Measurements from ENCODE around the gene NR3C1. TPM values are rescaled to one million over a fixed set of nuclear protein-coding genes. Genes with fewer than 3 reads are reported as not detected.

NR3C1 gene
- total RNA-seq, 6 experiments from 2014 or later = 27.3 to 60.1 (median 47.2) TPM

DNA sequence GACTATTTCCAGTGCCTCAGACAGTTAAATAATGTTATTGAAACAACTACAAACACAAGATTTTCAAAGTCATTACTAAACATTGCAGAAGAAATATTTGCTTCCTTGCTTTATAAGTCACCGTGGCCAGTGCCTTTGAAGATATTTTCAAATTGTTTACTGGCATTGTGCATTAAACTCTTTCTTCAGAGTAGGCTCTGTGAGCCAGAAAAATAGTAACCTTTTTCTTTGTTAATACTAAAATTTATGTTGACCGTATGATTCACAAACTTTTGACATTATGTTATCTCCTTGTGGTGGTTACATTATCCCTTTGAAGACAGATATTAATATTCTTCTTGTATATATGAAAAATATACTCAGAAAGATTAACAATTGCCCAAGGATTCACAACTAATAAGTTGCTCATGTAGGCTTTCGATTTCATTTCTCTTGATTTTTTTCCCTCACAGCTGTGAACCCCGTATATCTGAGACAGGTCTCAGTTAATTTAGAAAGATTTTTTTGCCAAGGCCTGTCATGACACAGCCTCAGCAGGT lies 140.1 kb downstream of the NR3C1 start:
- H3K4me1 ChIP-seq = no peaks in the 10 kb centered on the region
- ATAC-seq = no peak
- TF ChIP-seq POLR2A (IDR thresholded peaks at IDR 0.05) = no peak
- TF ChIP-seq, protein P1, sequence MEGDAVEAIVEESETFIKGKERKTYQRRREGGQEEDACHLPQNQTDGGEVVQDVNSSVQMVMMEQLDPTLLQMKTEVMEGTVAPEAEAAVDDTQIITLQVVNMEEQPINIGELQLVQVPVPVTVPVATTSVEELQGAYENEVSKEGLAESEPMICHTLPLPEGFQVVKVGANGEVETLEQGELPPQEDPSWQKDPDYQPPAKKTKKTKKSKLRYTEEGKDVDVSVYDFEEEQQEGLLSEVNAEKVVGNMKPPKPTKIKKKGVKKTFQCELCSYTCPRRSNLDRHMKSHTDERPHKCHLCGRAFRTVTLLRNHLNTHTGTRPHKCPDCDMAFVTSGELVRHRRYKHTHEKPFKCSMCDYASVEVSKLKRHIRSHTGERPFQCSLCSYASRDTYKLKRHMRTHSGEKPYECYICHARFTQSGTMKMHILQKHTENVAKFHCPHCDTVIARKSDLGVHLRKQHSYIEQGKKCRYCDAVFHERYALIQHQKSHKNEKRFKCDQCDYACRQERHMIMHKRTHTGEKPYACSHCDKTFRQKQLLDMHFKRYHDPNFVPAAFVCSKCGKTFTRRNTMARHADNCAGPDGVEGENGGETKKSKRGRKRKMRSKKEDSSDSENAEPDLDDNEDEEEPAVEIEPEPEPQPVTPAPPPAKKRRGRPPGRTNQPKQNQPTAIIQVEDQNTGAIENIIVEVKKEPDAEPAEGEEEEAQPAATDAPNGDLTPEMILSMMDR (IDR thresholded peaks at IDR 0.05) = no peak
- intact Hi-C loops (cut with DNase I) = no loop called here
- H3K4me3 ChIP-seq = no peak overlapping the region
- WGBS (ENCODE audit: insufficient coverage, low coverage, low lambda C conversion rate, missing lambda C conversion rate) = 92% methylated on average over 4 of the region's 4 CpGs
- no peak overlapping the region for H3K27ac ChIP-seq
- H3K9me3 ChIP-seq = no peaks in the 10 kb centered on the region
- H3K36me3 ChIP-seq = no peaks in the 10 kb centered on the region
- H3K27me3 ChIP-seq = no peaks in the 10 kb centered on the region
- no peak for DNase-seq

DNA sequence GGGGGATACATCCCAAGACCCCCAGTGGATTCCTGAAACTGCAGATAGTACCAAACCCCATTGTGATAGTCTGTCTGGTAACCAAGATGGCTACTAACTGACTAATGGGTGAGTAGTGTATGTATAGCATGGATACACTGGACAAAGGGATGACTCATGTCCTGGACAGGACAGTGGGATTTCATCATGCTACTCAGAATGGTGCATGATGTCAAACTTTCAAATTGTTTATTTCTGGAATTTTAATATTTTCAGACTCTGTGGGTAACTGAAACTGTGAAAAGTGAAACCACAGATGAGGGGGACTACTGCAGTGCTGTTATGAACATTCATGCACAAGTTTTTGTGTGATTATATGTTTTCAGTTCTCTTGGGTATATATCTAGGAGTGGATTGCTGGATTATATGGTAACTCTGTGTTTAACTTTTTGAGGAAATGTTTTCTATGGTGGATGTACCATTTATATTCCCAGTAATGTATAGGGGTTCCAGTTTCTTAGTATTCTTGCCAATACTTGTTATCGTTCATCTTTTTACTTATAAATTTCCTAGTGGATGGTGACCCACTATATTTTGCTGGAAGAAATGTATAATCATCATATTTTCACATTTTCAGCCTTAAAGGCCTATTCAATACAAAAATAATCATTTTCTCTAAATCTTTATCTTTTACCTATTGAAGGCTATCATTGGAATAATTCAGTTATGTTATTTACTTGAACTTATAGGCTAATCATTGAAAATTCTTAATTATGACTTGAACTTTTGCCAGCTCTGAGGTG lies 140.9 kb downstream of the NR3C1 start:
- no peaks in the 10 kb centered on the region for H3K9me3 ChIP-seq
- ATAC-seq = peak in 1 of 4 donors; percentile 69
- H3K4me3 ChIP-seq = no peak overlapping the region
- WGBS (ENCODE audit: insufficient coverage, low coverage, low lambda C conversion rate, missing lambda C conversion rate) = 100% methylated on average over 1 of the region's 1 CpG
- TF ChIP-seq POLR2A (IDR thresholded peaks at IDR 0.05) = no peak
- TF ChIP-seq, protein P1 (IDR thresholded peaks at IDR 0.05) = no peak
- H3K36me3 ChIP-seq = no peaks in the 10 kb centered on the region
- no peaks in the 10 kb centered on the region for H3K4me1 ChIP-seq
- H3K27ac ChIP-seq = no peak overlapping the region
- H3K27me3 ChIP-seq = no peaks in the 10 kb centered on the region
- DNase-seq = no peak
- intact Hi-C loops (cut with DNase I) = no loop called here

GRCh38 chr5:143261748-143262392 lies 141.6 kb downstream of the NR3C1 start:
- ATAC-seq (peak in 1 of 4 donors; percentile 29), DNase-seq (no peak)
- intact Hi-C loops (cut with DNase I) = no loop called here
- WGBS (ENCODE audit: insufficient coverage, low coverage, low lambda C conversion rate, missing lambda C conversion rate) = 76% methylated on average over 7 of the region's 7 CpGs
- no peaks in the 10 kb centered on the region for H3K4me1 ChIP-seq
- TF ChIP-seq, protein P1 (IDR thresholded peaks at IDR 0.05) = no peak
- TF ChIP-seq POLR2A (IDR thresholded peaks at IDR 0.05) = no peak
- no peaks in the 10 kb centered on the region for H3K27me3 ChIP-seq
- no peaks in the 10 kb centered on the region for H3K9me3 ChIP-seq
- H3K27ac ChIP-seq = no peak overlapping the region
- H3K36me3 ChIP-seq = no peaks in the 10 kb centered on the region
- H3K4me3 ChIP-seq = no peak overlapping the region

- intact Hi-C loops (cut with DNase I) = no loop called here
- WGBS (ENCODE audit: insufficient coverage, low coverage, low lambda C conversion rate, missing lambda C conversion rate) = 83% methylated on average over 2 of the region's 7 CpGs
Measured at GRCh38 chr5:143259254-143259605, 144.3 kb downstream of the NR3C1 start.

More at GRCh38 chr5:143259254-143259605, 144.3 kb downstream of the NR3C1 start:
- H3K27ac ChIP-seq = no peak overlapping the region
- H3K4me1 ChIP-seq = no peaks in the 10 kb centered on the region
- ATAC-seq = no peak
- no peak for DNase-seq
- H3K27me3 ChIP-seq = no peaks in the 10 kb centered on the region
- no peaks in the 10 kb centered on the region for H3K36me3 ChIP-seq
- no peaks in the 10 kb centered on the region for H3K9me3 ChIP-seq
- no peak for TF ChIP-seq POLR2A (IDR thresholded peaks at IDR 0.05)
- TF ChIP-seq, protein P1 (IDR thresholded peaks at IDR 0.05) = no peak
- H3K4me3 ChIP-seq = no peak overlapping the region

Measured in right lobe of liver (tissue), 6 donors.